ENCODE data around the gene CMTM7. TPM values are rescaled to one million over a fixed set of nuclear protein-coding genes. Genes with fewer than 3 reads are reported as not detected.

Gene CMTM7
- total and polyA plus RNA-seq, 2 of the 13 experiments (the other 11 are each of a cell fraction or from before 2014, with no cell fraction given): 20.9 to 21.4 TPM

DNA sequence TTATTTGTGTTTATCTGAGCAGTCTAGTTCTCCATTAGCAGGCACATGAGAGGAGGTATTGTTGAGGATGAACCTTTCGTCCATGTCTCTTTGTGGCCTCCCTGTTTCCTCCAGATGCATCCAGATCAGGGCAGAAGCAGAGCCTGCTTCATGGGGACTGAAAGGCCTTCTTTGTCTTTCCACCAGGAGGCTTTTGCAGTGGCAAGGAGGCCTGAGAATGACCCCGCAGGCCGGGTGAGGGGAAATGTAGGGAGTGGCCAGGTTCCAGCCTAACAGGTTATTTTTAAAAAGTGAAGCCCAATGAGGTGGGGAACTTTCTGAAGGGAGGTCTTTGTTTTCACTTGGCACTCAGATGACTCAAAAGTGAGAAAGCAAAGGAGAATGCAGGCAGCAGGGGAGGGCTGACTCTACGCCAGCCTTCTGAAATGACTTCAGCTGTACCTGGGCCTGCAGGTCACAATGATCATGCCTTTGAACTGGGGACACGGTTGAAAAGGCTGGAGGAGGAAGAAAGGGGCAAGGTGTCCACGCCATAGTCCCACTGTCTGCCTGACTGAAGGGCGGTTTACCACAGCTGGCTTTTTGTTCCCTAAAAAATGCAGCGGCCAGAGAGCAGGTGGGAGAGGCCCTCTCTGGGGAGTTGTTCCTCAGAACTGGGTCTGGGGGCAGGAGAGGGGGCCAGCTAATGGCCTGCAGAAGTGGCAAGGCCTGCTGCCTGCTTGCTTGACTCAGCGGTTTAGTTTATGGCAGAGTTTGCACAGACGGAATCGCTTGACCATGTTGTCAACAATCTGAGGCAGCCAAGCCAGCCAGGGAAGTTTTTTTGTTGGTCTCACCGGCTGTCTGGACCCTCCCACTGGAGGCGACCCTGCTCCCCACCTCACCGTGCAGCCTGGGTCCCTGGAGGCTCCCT is 28.7 kb downstream of the CMTM7 start (continued):
- TF ChIP-seq ZFY (CRISPR knock-in tag; IDR thresholded peaks at IDR 0.05): peak; percentile 52; the same call in 1 of the 2 replicates
- TF ChIP-seq, protein P1, sequence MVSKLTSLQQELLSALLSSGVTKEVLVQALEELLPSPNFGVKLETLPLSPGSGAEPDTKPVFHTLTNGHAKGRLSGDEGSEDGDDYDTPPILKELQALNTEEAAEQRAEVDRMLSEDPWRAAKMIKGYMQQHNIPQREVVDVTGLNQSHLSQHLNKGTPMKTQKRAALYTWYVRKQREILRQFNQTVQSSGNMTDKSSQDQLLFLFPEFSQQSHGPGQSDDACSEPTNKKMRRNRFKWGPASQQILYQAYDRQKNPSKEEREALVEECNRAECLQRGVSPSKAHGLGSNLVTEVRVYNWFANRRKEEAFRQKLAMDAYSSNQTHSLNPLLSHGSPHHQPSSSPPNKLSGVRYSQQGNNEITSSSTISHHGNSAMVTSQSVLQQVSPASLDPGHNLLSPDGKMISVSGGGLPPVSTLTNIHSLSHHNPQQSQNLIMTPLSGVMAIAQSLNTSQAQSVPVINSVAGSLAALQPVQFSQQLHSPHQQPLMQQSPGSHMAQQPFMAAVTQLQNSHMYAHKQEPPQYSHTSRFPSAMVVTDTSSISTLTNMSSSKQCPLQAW (CRISPR knock-in tag; IDR thresholded peaks at IDR 0.05): 0 out of 2 replicates have a peak, but pooled peaks have one; percentile 34
- no peak for TF ChIP-seq HDAC6 (IDR thresholded peaks at IDR 0.05; ENCODE audit: low read depth, low read length)
- no peak for TF ChIP-seq CREB1 (IDR thresholded peaks at IDR 0.05)
- TF ChIP-seq CREB1 (CRISPR knock-in tag; IDR thresholded peaks at IDR 0.05): peak; percentile 34; the same call in 1 of the 2 replicates
- 0 out of 2 replicates have a peak, but pooled peaks have one; percentile 46 for TF ChIP-seq RCOR2 (CRISPR knock-in tag; IDR thresholded peaks at IDR 0.05)
- TF ChIP-seq SOX5 (CRISPR knock-in tag; IDR thresholded peaks at IDR 0.05; ENCODE audit: borderline replicate concordance): peak; percentile 45; the same call in 1 of the 2 replicates
- TF ChIP-seq XRCC5 (optimal IDR thresholded peaks at IDR 0.05; ENCODE audit: low read length): peak; percentile 73
- TF ChIP-seq ZNF7 (CRISPR knock-in tag; IDR thresholded peaks at IDR 0.05): no peak
- peak; percentile 62 for TF ChIP-seq POLR2G (IDR thresholded peaks at IDR 0.05; ENCODE audit: low read depth, low read length)
- no peak for TF ChIP-seq ZNF432 (CRISPR knock-in tag; IDR thresholded peaks at IDR 0.05; ENCODE audit: borderline replicate concordance)
- TF ChIP-seq ZNF256 (CRISPR knock-in tag; conservative IDR thresholded peaks at IDR 0.05): no peak
- TF ChIP-seq, protein P2, sequence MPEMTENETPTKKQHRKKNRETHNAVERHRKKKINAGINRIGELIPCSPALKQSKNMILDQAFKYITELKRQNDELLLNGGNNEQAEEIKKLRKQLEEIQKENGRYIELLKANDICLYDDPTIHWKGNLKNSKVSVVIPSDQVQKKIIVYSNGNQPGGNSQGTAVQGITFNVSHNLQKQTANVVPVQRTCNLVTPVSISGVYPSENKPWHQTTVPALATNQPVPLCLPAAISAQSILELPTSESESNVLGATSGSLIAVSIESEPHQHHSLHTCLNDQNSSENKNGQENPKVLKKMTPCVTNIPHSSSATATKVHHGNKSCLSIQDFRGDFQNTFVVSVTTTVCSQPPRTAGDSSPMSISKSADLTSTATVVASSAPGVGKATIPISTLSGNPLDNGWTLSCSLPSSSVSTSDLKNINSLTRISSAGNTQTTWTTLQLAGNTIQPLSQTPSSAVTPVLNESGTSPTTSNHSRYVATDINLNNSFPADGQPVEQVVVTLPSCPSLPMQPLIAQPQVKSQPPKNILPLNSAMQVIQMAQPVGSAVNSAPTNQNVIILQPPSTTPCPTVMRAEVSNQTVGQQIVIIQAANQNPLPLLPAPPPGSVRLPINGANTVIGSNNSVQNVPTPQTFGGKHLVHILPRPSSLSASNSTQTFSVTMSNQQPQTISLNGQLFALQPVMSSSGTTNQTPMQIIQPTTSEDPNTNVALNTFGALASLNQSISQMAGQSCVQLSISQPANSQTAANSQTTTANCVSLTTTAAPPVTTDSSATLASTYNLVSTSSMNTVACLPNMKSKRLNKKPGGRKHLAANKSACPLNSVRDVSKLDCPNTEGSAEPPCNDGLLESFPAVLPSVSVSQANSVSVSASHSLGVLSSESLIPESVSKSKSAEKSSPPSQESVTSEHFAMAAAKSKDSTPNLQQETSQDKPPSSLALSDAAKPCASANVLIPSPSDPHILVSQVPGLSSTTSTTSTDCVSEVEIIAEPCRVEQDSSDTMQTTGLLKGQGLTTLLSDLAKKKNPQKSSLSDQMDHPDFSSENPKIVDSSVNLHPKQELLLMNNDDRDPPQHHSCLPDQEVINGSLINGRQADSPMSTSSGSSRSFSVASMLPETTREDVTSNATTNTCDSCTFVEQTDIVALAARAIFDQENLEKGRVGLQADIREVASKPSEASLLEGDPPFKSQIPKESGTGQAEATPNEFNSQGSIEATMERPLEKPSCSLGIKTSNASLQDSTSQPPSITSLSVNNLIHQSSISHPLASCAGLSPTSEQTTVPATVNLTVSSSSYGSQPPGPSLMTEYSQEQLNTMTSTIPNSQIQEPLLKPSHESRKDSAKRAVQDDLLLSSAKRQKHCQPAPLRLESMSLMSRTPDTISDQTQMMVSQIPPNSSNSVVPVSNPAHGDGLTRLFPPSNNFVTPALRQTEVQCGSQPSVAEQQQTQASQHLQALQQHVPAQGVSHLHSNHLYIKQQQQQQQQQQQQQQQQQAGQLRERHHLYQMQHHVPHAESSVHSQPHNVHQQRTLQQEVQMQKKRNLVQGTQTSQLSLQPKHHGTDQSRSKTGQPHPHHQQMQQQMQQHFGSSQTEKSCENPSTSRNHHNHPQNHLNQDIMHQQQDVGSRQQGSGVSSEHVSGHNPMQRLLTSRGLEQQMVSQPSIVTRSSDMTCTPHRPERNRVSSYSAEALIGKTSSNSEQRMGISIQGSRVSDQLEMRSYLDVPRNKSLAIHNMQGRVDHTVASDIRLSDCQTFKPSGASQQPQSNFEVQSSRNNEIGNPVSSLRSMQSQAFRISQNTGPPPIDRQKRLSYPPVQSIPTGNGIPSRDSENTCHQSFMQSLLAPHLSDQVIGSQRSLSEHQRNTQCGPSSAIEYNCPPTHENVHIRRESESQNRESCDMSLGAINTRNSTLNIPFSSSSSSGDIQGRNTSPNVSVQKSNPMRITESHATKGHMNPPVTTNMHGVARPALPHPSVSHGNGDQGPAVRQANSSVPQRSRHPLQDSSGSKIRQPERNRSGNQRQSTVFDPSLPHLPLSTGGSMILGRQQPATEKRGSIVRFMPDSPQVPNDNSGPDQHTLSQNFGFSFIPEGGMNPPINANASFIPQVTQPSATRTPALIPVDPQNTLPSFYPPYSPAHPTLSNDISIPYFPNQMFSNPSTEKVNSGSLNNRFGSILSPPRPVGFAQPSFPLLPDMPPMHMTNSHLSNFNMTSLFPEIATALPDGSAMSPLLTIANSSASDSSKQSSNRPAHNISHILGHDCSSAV (CRISPR knock-in tag; IDR thresholded peaks at IDR 0.05; ENCODE audit: borderline replicate concordance): no peak
- peak; percentile 26; the same call in 1 of the 2 replicates for TF ChIP-seq NR2F6 (IDR thresholded peaks at IDR 0.05)
- TF ChIP-seq NR2F6 (CRISPR knock-in tag; IDR thresholded peaks at IDR 0.05): no peak
- 0 out of 2 replicates have a peak, but pooled peaks have one; percentile 33 for TF ChIP-seq RXRB (CRISPR knock-in tag; IDR thresholded peaks at IDR 0.05; ENCODE audit: borderline replicate concordance)
- no peak for TF ChIP-seq GFI1 (CRISPR knock-in tag; IDR thresholded peaks at IDR 0.05; ENCODE audit: borderline replicate concordance)
- TF ChIP-seq THRA (CRISPR knock-in tag; IDR thresholded peaks at IDR 0.05; ENCODE audit: borderline replicate concordance): peak; percentile 47; the same call in 1 of the 2 replicates
- peak; percentile 6; the same call in 1 of the 2 replicates for TF ChIP-seq TCF7 (IDR thresholded peaks at IDR 0.05; ENCODE audit: low read depth)
